ENCODE measurements around the gene PRX.

PRX gene

GRCh38 chr19:40360020-40360707 lies 53.0 kb downstream of the PRX start:
- no peak for FAIRE-seq

GRCh38 chr19:40358773-40359172 lies 54.4 kb downstream of the PRX start:
- no peak for FAIRE-seq

- no peak for FAIRE-seq
These were observed 55.5 kb downstream of the PRX start for GRCh38 chr19:40357640-40358039.

GRCh38 chr19:40356681-40357595 lies 56.2 kb downstream of the PRX start:
- FAIRE-seq, result no peak

GRCh38 chr19:40355975-40356680 lies 57.0 kb downstream of the PRX start:
- FAIRE-seq, result no peak

- FAIRE-seq, result no peak
These were observed 64.1 kb downstream of the PRX start for GRCh38 chr19:40348961-40349507.

GRCh38 chr19:40348125-40348913 lies 64.9 kb downstream of the PRX start, which contains the start of the genes C19orf47 and PLD3:
Gene C19orf47, minus strand, starts transcription at chr19:40348397. Its CDS starts 6,540 bp downstream, at chr19:40341857.
Gene PLD3, plus strand, starts transcription at chr19:40348695. Its CDS starts 17,789 bp downstream, at chr19:40366484.
- FAIRE-seq, result peak; percentile 92

GRCh38 chr19:40344422-40344821 lies 68.8 kb downstream of the PRX start:
- FAIRE-seq, result no peak

All from A204.1 (cell line).